ENCODE results near the gene DIP2C. TPM values are rescaled to one million over a fixed set of nuclear protein-coding genes. Genes with fewer than 3 reads are reported as not detected.
"Not testable (repeated sequence)": the region's sequence is repeated elsewhere in the genome, so short reads cannot be mapped to it uniquely, and the experiment has no call there.

The DIP2C gene
- total RNA-seq, 4 donors from 2014 or later: 8.4 to 22.7 (median 16.8) TPM

- H3K9me3 ChIP-seq: no peaks in the 10 kb centered on the region
- no peaks in the 10 kb centered on the region for H3K4me1 ChIP-seq
- H3K27ac ChIP-seq: no peak overlapping the region
- no peaks in the 10 kb centered on the region for H3K27me3 ChIP-seq
- H3K36me3 ChIP-seq: no peaks in the 10 kb centered on the region
- H3K4me3 ChIP-seq: no peak overlapping the region
- TF ChIP-seq, protein P1, sequence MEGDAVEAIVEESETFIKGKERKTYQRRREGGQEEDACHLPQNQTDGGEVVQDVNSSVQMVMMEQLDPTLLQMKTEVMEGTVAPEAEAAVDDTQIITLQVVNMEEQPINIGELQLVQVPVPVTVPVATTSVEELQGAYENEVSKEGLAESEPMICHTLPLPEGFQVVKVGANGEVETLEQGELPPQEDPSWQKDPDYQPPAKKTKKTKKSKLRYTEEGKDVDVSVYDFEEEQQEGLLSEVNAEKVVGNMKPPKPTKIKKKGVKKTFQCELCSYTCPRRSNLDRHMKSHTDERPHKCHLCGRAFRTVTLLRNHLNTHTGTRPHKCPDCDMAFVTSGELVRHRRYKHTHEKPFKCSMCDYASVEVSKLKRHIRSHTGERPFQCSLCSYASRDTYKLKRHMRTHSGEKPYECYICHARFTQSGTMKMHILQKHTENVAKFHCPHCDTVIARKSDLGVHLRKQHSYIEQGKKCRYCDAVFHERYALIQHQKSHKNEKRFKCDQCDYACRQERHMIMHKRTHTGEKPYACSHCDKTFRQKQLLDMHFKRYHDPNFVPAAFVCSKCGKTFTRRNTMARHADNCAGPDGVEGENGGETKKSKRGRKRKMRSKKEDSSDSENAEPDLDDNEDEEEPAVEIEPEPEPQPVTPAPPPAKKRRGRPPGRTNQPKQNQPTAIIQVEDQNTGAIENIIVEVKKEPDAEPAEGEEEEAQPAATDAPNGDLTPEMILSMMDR (IDR thresholded peaks at IDR 0.05): no peak
- no peak for TF ChIP-seq POLR2A (IDR thresholded peaks at IDR 0.05)
- DNase-seq: no peak
Measured at GRCh38 chr10:480498-480927, 209.0 kb downstream of the DIP2C start.

DNA sequence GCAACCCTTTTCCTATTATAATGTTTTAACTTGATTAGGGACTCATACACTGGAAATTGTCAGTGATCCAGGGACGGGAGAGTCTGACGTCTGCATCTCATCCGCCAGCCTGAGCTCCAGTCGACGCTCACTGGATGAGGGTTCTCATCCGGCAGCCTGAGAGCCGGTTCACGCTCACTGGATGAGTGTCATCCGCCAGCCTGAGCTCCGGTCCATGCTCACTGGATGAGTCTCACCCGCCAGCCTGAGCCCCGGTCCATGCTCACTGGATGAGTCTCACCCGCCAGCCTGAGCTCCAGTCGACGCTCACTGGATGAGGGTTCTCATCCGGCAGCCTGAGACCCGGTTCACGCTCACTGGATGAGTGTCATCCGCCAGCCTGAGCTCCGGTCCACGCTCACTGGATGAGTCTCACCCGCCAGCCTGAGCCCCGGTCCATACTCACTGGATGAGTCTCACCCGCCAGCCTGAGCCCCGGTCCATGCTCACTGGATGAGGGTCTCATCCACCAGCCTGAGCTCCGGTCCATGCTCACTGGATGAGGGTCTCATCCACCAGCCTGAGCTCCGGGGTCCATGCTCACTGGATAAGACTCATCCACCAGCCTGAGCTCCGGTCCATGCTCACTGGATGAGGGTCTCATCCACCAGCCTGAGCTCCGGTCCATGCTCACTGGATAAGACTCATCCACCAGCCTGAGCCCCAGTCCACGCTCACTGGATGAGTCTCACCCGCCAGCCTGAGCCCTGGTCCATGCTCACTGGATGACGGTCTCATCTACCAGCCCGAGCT is 209.6 kb downstream of the DIP2C start:
- not testable (repeated sequence) for H3K9me3 ChIP-seq, H3K4me1 ChIP-seq, H3K27ac ChIP-seq, H3K36me3 ChIP-seq, H3K4me3 ChIP-seq, H3K27me3 ChIP-seq
- peak in 1 of 3 donors; percentile 44 for DNase-seq

- TF ChIP-seq, protein P1 (IDR thresholded peaks at IDR 0.05): no peak
- no peak for TF ChIP-seq POLR2A (IDR thresholded peaks at IDR 0.05)
- Histone ChIP-seq H3K4me3 (no peak overlapping the region), H3K36me3 (no peaks in the 10 kb centered on the region), H3K27me3 (no peaks in the 10 kb centered on the region), H3K27ac (no peak overlapping the region), H3K4me1 (no peaks in the 10 kb centered on the region), H3K9me3 (no peaks in the 10 kb centered on the region)
- DNase-seq: peak in 1 of 3 donors; percentile 32
Measured at GRCh38 chr10:478471-479245, 210.8 kb downstream of the DIP2C start.

- no peak overlapping the region for H3K27ac ChIP-seq
- no peaks in the 10 kb centered on the region for H3K4me1 ChIP-seq
- no peaks in the 10 kb centered on the region for H3K27me3 ChIP-seq
- no peak overlapping the region for H3K4me3 ChIP-seq
- DNase-seq: no peak
- no peaks in the 10 kb centered on the region for H3K36me3 ChIP-seq
- no peaks in the 10 kb centered on the region for H3K9me3 ChIP-seq
- TF ChIP-seq, protein P1 (IDR thresholded peaks at IDR 0.05): no peak
- no peak for TF ChIP-seq POLR2A (IDR thresholded peaks at IDR 0.05)
Measured at GRCh38 chr10:477620-478019, 211.8 kb downstream of the DIP2C start.

DNA sequence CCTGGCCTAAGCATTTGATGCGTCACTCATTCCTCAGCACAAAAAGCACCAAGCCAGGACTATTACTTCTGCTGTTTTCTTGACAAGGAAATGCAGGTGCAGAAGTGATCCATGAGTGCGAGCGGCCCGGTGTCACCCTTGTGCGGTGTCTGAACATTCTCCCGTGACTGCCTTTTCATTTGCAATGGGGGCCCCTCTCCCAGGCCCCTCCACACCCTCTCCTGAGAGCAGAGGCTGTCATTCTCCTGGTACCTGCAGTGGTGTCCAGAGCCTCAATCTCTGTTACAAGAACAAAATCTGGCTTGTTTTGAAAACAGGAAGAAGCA is 213.1 kb downstream of the DIP2C start:
- H3K9me3 ChIP-seq: no peaks in the 10 kb centered on the region
- no peak overlapping the region for H3K27ac ChIP-seq
- TF ChIP-seq POLR2A (IDR thresholded peaks at IDR 0.05): no peak
- TF ChIP-seq, protein P1 (IDR thresholded peaks at IDR 0.05): no peak
- H3K36me3 ChIP-seq: peaks cover 0 to 2% (median 0%) of the 10 kb centered on the region in 3 donors
- H3K4me3 ChIP-seq: no peak overlapping the region
- DNase-seq: no peak
- no peaks in the 10 kb centered on the region for H3K4me1 ChIP-seq
- H3K27me3 ChIP-seq: no peaks in the 10 kb centered on the region
